Transverse colon (tissue), 4 donors: ENCODE data around the gene KCNJ11. TPM values are rescaled to one million over a fixed set of nuclear protein-coding genes. Genes with fewer than 3 reads are reported as not detected.

ENCODE experiments used
- DNase-seq: peaks from one replicate; pipeline ENCODE4 v3.0.0-alpha.2; 2019
- H3K27ac ChIP-seq, 4 donors: fragments of 200-600 bp; sonication (generic); 2 replicates each; pipeline ENCODE4 v1.5.1; 2016 to 2018; ENCODE audit warnings: inconsistent platforms in 4 of 4
- H3K27me3 ChIP-seq: fragments of 200-600 bp; sonication (generic); 2 replicates; pipeline ENCODE4 v1.5.1; 2017; ENCODE audit warnings: inconsistent platforms
- H3K36me3 ChIP-seq, 4 donors: fragments of 200-600 bp; sonication (generic); 2 replicates each; pipeline ENCODE4 v1.5.1; 2017 to 2019; ENCODE audit warnings: inconsistent platforms in 4 of 4
- H3K4me1 ChIP-seq, 4 donors: fragments of 200-600 bp; sonication (generic); 2 replicates each; pipeline ENCODE4 v1.5.1; 2017 to 2020; ENCODE audit warnings: inconsistent platforms in 4 of 4
- H3K4me3 ChIP-seq, 4 donors: fragments of 200-600 bp; sonication (generic); 1 replicate in 1 of 4; 2 replicates in 3 of 4; pipeline versions ENCODE4 v1.5.1 to v1.6.1; 2017 to 2019; ENCODE audit warnings: inconsistent platforms in 4 of 4
- H3K9me3 ChIP-seq, 2 donors: fragments of 200-600 bp; sonication (generic); 2 replicates each; pipeline ENCODE4 v1.5.1; 2017 to 2019; ENCODE audit warnings: inconsistent platforms in 2 of 2
- EP300 ChIP-seq: sonication (generic); formaldehyde crosslinking; IDR thresholded peaks from one replicate; pipeline ENCODE4 v1.6.1; 2017; ENCODE audit warnings: antibody characterized with exemption, low read depth
- POLR2A ChIP-seq: fragments of 450-650 bp; IDR thresholded peaks from one replicate; pipeline ENCODE4 v1.6.1; 2016; ENCODE audit warnings: antibody characterized with exemption, mild to moderate bottlenecking, moderate library complexity
- POLR2AphosphoS5 ChIP-seq, 3 donors: sonication (generic); formaldehyde crosslinking; IDR thresholded peaks; one replicate each; pipeline ENCODE4 v1.6.1; 2016; ENCODE audit warnings: antibody characterized with exemption in 3 of 3
- WGBS, 2 donors: methylation state at CpG; one replicate each; pipeline ENCODE4 v1.1.5; 2018; ENCODE audit warnings: low coverage in 1 of 2; 5-methylcytosine and 5-hydroxymethylcytosine counted together
- in situ Hi-C, 4 donors: fragments of 200-750 bp; cut with MboI; loops; one replicate each; pipeline versions ENCODE4 v1.15.0 to v1.15.1; 2017; ENCODE audit warnings: low sequenced_read_pairs in 3 of 4, low pct_ligation_motif_present in 1 of 4, low pct_unique_long_range_greater_than_20kb in 1 of 4
- intact Hi-C: fragments of 100-400 bp; cut with DNase I; formaldehyde crosslinking; loops from one replicate; pipeline ENCODE4 v1.15.1; 2023; ENCODE audit warnings: low total_unique reads
- total RNA-seq, 4 donors: library from RNA; depleted of rRNA; stranded (reverse); fragments of >200 nt; gene quantifications; one replicate each; pipeline ENCODE4 v1.1.0, GENCODE V29; 2016
- TF ChIP-seq, protein P1 (sequence below), 5 experiments: fragments of 200-600 bp in 3 of 5; fragments of 450-650 bp in 2 of 5; sonication (generic) in 3 of 5; IDR thresholded peaks; 1 replicate in 2 of 5; 2 replicates in 3 of 5; pipeline ENCODE4 v1.5.1; 2016 to 2017; ENCODE audit warnings: antibody characterized with exemption in 5 of 5, inconsistent platforms in 3 of 5, mild to moderate bottlenecking in 2 of 5, moderate library complexity in 1 of 5

KCNJ11 gene
- total RNA-seq, 4 donors from 2014 or later = 1.3 to 135 (median 3.5) TPM; not detected in 1

GRCh38 chr11:17353821-17354600 lies 34.4 kb downstream of the KCNJ11 start:
- no peak for TF ChIP-seq POLR2A
- DNase-seq = no peak
- in situ Hi-C loops (no loop called here), intact Hi-C loops (no loop called here)
- H3K9me3 ChIP-seq = no peaks in the 10 kb centered on the region
- peaks cover 0 to 19% (median 10%) of the 10 kb centered on the region in 4 donors for H3K4me1 ChIP-seq
- 1 to 7% methylated on average over 12 to 15 of the region's 15 CpGs for WGBS, 2 donors
- H3K4me3 ChIP-seq = peak overlapping the region in 3 of 4 donors; percentile 56 to 73 (median 68)
- H3K27ac ChIP-seq = peak overlapping the region; percentile 85 to 93 (median 90)
- no peaks in the 10 kb centered on the region for H3K27me3 ChIP-seq
- peaks cover 0 to 12% (median 4%) of the 10 kb centered on the region in 4 donors for H3K36me3 ChIP-seq

- 1 to 2% methylated on average over 9 to 41 of the region's 69 CpGs for WGBS, 2 donors
- peaks cover 0 to 19% (median 10%) of the 10 kb centered on the region in 4 donors for H3K4me1 ChIP-seq
- H3K27me3 ChIP-seq = no peaks in the 10 kb centered on the region
- in situ Hi-C loops = no loop called here
- peak overlapping the region; percentile 27 to 73 (median 62) for H3K4me3 ChIP-seq
- intact Hi-C loops = no loop called here
- H3K9me3 ChIP-seq = no peaks in the 10 kb centered on the region
- H3K36me3 ChIP-seq = peaks cover 0 to 12% (median 4%) of the 10 kb centered on the region in 4 donors
- DNase-seq = peak; percentile 85
- H3K27ac ChIP-seq = peak overlapping the region; percentile 85 to 93 (median 90)
- TF ChIP-seq EP300 = no peak
- TF ChIP-seq POLR2AphosphoS5 (IDR thresholded peaks at IDR 0.05) = peak; percentile 39 to 71 (median 64)
- TF ChIP-seq POLR2A = peak; percentile 75
- TF ChIP-seq, protein P1, sequence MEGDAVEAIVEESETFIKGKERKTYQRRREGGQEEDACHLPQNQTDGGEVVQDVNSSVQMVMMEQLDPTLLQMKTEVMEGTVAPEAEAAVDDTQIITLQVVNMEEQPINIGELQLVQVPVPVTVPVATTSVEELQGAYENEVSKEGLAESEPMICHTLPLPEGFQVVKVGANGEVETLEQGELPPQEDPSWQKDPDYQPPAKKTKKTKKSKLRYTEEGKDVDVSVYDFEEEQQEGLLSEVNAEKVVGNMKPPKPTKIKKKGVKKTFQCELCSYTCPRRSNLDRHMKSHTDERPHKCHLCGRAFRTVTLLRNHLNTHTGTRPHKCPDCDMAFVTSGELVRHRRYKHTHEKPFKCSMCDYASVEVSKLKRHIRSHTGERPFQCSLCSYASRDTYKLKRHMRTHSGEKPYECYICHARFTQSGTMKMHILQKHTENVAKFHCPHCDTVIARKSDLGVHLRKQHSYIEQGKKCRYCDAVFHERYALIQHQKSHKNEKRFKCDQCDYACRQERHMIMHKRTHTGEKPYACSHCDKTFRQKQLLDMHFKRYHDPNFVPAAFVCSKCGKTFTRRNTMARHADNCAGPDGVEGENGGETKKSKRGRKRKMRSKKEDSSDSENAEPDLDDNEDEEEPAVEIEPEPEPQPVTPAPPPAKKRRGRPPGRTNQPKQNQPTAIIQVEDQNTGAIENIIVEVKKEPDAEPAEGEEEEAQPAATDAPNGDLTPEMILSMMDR (IDR thresholded peaks at IDR 0.05) = no peak
Measured at GRCh38 chr11:17352950-17353820, 35.3 kb downstream of the KCNJ11 start.

- Histone ChIP-seq H3K27ac (peak within 1 kb of the TSS; percentile 85 to 93 (median 90)), H3K4me3 (peak within 1 kb of the TSS; percentile 54 to 73 (median 62)), H3K9me3 (no peaks in the 10 kb centered on the region), H3K4me1 (peaks cover 0 to 19% (median 10%) of the 10 kb centered on the region in 4 donors), H3K36me3 (peaks cover 0 to under 1% (median 0%) of the 10 kb centered on the region in 4 donors), H3K27me3 (no peaks in the 10 kb centered on the region)
- TF ChIP-seq POLR2A (peak; percentile 75), POLR2AphosphoS5 (IDR thresholded peaks at IDR 0.05) (peak; percentile 26 to 83 (median 77))
- TF ChIP-seq, protein P1 (IDR thresholded peaks at IDR 0.05) = no peak
- in situ Hi-C loops (no loop called here), intact Hi-C loops (no loop called here)
- DNase-seq = peak; percentile 85
- 0 to 1% methylated on average over 1 to 55 of the region's 61 CpGs for WGBS, 2 donors
Measured at GRCh38 chr11:17351510-17352176, 36.8 kb downstream of the KCNJ11 start, which contains the start of gene NCR3LG1. TSS of gene NCR3LG1 (plus strand) at chr11:17351800. CDS start at chr11:17351970, 170 bp downstream.

DNA sequence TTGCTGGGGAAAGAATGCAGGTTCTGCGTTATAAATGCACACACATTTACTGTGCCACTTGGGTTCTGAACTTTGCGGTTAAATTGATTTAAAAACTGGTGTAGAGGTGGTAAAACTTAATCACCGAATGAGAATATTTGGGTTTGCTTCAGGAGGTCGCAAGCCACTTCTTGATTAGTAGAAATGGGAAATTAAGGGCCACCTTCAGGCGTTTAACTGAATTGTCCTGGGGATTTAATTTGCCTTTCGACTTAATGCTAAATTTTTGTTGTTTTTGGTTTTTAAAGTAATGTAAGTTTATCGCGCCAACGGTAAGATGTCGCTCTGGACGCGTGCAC lies 37.3 kb downstream of the KCNJ11 start:
- 13 to 27% methylated on average over 9 to 12 of the region's 12 CpGs for WGBS, 2 donors
- TF ChIP-seq, protein P1 (IDR thresholded peaks at IDR 0.05) = peak in 2 of 5 experiments; percentile 15 to 33
- TF ChIP-seq POLR2A (no peak), POLR2AphosphoS5 (IDR thresholded peaks at IDR 0.05) (no peak), EP300 (no peak)
- no peaks in the 10 kb centered on the region for H3K36me3 ChIP-seq
- intact Hi-C loops (no loop called here), in situ Hi-C loops (no loop called here)
- peak overlapping the region; percentile 54 to 73 (median 62) for H3K4me3 ChIP-seq
- no peaks in the 10 kb centered on the region for H3K27me3 ChIP-seq
- H3K27ac ChIP-seq = peak overlapping the region; percentile 85 to 93 (median 90)
- no peak for DNase-seq
- no peaks in the 10 kb centered on the region for H3K9me3 ChIP-seq
- H3K4me1 ChIP-seq = peaks cover 0 to 19% (median 10%) of the 10 kb centered on the region in 4 donors
